ENCODE measurements around the gene SLC9A3.
A peak's percentile ranks its signal among the peaks of the same experiment; 100 is the strongest.

SLC9A3 gene

GRCh38 chr5:472076-472655, 52.1 kb downstream of the SLC9A3 start:
- peak; percentile 42 for ATAC-seq

GRCh38 chr5:471750-472058, 52.5 kb downstream of the SLC9A3 start:
- no peak for ATAC-seq
- TF ChIP-seq ZNF70 (CRISPR knock-in tag; IDR thresholded peaks at IDR 0.05) (no peak), OSR1 (CRISPR knock-in tag; IDR thresholded peaks at IDR 0.05) (no peak), TCF4 (CRISPR knock-in tag; IDR thresholded peaks at IDR 0.05; ENCODE audit: borderline replicate concordance) (no peak), PATZ1 (CRISPR knock-in tag; IDR thresholded peaks at IDR 0.05; ENCODE audit: borderline replicate concordance) (no peak), TSHZ2 (CRISPR knock-in tag; IDR thresholded peaks at IDR 0.05) (no peak), ZNF565 (CRISPR knock-in tag; conservative IDR thresholded peaks at IDR 0.05; ENCODE audit: low read depth) (no peak), BACH2 (CRISPR knock-in tag; IDR thresholded peaks at IDR 0.05; ENCODE audit: borderline replicate concordance) (no peak), ZNF8 (CRISPR knock-in tag; IDR thresholded peaks at IDR 0.05) (no peak), ZC3H10 (CRISPR knock-in tag; IDR thresholded peaks at IDR 0.05) (no peak), PPARA (CRISPR knock-in tag; IDR thresholded peaks at IDR 0.05; ENCODE audit: borderline replicate concordance) (no peak), ISL1 (CRISPR knock-in tag; IDR thresholded peaks at IDR 0.05) (no peak), CREB5 (CRISPR knock-in tag; IDR thresholded peaks at IDR 0.05; ENCODE audit: low read depth) (no peak), SNAI2 (CRISPR knock-in tag; IDR thresholded peaks at IDR 0.05) (no peak), GLIS3 (CRISPR knock-in tag; IDR thresholded peaks at IDR 0.05) (no peak), POU6F1 (CRISPR knock-in tag; IDR thresholded peaks at IDR 0.05; ENCODE audit: borderline replicate concordance, low read depth) (no peak), CSRNP3 (CRISPR knock-in tag; IDR thresholded peaks at IDR 0.05) (no peak), TOX (CRISPR knock-in tag; IDR thresholded peaks at IDR 0.05; ENCODE audit: borderline replicate concordance) (no peak), RARB (CRISPR knock-in tag; IDR thresholded peaks at IDR 0.05) (no peak), CSDC2 (CRISPR knock-in tag; IDR thresholded peaks at IDR 0.05) (no peak), ESRRG (CRISPR knock-in tag; IDR thresholded peaks at IDR 0.05) (no peak)

More at GRCh38 chr5:472076-472655, 52.1 kb downstream of the SLC9A3 start:
- TF ChIP-seq CSDC2 (CRISPR knock-in tag; IDR thresholded peaks at IDR 0.05) (no peak), ZFP3 (CRISPR knock-in tag; IDR thresholded peaks at IDR 0.05) (no peak), ZNF8 (CRISPR knock-in tag; IDR thresholded peaks at IDR 0.05) (no peak), ISL1 (CRISPR knock-in tag; IDR thresholded peaks at IDR 0.05) (no peak), BACH2 (CRISPR knock-in tag; IDR thresholded peaks at IDR 0.05; ENCODE audit: borderline replicate concordance) (no peak), ZC3H10 (CRISPR knock-in tag; IDR thresholded peaks at IDR 0.05) (no peak), ESRRG (CRISPR knock-in tag; IDR thresholded peaks at IDR 0.05) (no peak), ZFP30 (CRISPR knock-in tag; IDR thresholded peaks at IDR 0.05) (no peak), CSRNP3 (CRISPR knock-in tag; IDR thresholded peaks at IDR 0.05) (no peak), ZNF565 (CRISPR knock-in tag; conservative IDR thresholded peaks at IDR 0.05; ENCODE audit: low read depth) (no peak)

Data from SK-N-SH treated with all-trans-retinoic acid at 6 μM for 48 hours (cell line).